Left renal cortex interstitium (tissue), 4 donors: ENCODE data around the gene ASPHD2. TPM values are rescaled to one million over a fixed set of nuclear protein-coding genes. Genes with fewer than 3 reads are reported as not detected.
"Not testable (repeated sequence)": the region's sequence is repeated elsewhere in the genome, so short reads cannot be mapped to it uniquely, and the experiment has no call there.

Source experiments
- DNase-seq, 4 donors: peaks; one replicate each; pipeline ENCODE4 v3.0.0-alpha.2; 2013; ENCODE audit warnings: low read depth in 4 of 4, low spot score in 2 of 4, missing footprints in 1 of 4
- polyA plus RNA-seq, 4 donors: library from polyadenylated mRNA; unstranded; fragments of 120-200 nt; gene quantifications; one replicate each; pipeline ENCODE4 v1.2.1, GENCODE V29; 2013; ENCODE audit not compliant: insufficient read length in 4 of 4

Gene ASPHD2
- polyA plus RNA-seq, 4 donors = 3.9 to 4.6 (median 4.2) TPM

- DNase-seq = no peak
These were observed 14.7 kb upstream of the ASPHD2 start for GRCh38 chr22:26414347-26414746.

GRCh38 chr22:26416256-26416655, 12.8 kb upstream of the ASPHD2 start:
- DNase-seq = no peak

DNA sequence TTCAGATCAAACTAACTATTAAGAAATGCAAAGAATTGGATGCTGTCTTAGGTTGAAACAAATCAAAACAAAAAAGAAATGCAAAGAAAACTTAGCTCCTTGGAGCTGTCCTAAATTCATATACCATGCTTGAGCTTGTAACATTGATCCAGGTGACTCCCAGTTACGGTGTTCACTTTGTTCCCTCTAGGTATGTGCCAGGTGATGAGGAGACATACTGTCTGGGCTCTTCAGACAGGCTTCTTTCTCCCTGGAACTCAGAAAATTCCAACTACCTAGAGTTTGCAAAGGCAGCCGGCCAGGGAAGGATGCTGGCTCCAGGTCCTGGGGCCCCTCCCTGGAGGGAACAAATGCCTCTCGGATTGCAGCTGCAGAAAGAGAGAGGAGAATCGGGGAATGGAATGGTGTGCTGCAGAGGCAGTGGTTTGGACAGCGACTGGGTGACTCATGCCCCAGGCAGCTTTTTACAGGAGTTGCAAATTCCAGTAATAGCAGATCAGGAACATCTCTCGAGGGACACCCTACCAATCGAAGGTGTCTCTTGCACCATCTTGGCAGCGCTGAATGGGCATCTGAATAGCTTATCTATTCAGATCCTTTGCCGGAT, 12.3 kb upstream of the ASPHD2 start:
- DNase-seq = no peak

- DNase-seq = no peak
These were observed 11.7 kb upstream of the ASPHD2 start for GRCh38 chr22:26417406-26417805.

GRCh38 chr22:26418620-26419019, 10.4 kb upstream of the ASPHD2 start:
- DNase-seq = no peak

- no peak for DNase-seq
These were observed 2.1 kb upstream of the ASPHD2 start for GRCh38 chr22:26426924-26427323.

DNA sequence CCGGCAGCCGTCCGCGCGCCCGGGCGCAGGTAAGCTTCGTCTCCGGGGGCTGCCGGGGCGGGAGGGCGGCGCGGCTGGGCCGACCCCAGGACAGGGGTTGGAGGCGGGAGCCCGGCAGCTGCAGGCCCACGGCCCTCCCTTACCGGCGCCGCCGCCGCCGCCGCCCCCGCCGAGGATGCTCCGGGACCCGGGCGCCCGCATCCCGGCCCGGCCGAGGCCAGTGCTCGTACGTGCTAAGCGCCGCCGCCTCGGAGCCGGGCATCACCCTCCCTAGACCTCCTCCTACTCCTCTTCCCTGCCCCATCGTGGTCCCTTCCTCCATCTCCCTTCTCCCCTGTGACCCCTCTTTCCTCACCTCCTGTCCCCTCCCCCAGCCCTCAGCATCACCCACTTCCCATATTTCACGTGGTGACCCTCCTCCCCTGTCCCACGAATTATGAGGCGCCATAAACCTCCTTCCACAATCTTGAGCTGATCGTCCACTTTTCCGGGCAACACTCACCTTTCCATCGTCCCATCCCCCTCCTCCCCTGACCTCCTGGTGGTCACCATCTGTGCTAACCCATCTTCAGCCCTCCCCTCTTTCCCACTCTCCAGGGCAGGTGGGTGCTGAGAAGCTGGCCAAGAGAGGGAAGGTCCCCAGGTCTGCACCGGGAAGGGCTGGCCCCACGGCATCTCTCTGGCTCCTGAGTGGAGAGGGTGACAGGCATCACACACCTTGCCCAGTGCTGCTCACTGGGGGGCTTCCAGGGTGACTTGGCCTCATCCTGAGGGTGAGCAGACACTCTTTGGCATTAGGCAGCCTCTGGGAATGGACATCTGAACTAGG, 612 bp downstream of the ASPHD2 start:
- DNase-seq = no peak

GRCh38 chr22:26430600-26430999, 1.5 kb downstream of the ASPHD2 start:
- no peak for DNase-seq

GRCh38 chr22:26431261-26431995, 2.4 kb downstream of the ASPHD2 start:
- no peak for DNase-seq

DNA sequence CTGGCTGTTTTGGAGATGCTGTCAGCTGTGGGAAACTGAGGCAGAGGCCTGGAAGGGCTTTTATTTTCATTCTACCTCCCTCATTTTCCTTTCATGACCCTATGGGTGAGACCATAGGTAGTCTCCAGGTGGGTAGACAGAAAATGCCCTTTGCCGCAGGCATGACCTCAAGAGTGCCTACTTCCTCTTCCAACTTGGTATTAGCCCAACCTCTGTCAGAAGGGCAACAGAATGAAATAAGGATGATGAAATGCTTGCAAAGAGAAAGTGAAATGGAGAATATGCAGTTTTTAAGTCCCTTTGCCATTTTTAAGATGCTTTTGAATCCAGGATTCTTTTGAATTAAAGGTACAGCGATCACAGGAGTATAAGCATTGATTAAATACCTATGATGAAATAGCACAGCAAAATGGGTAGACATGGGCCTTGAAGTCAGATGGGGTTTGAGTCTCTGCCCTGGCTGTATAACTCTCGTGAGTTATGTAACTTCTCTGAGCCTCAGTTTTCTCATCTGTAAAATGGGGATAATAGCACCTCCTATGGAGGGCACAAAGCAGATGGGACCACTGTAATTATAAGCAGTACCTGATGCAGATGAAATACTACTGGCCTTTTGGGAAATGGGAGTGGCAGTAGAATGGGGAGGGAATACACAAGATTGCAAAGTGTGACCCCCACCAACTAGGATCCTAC, 3.7 kb downstream of the ASPHD2 start:
- no peak for DNase-seq

DNA sequence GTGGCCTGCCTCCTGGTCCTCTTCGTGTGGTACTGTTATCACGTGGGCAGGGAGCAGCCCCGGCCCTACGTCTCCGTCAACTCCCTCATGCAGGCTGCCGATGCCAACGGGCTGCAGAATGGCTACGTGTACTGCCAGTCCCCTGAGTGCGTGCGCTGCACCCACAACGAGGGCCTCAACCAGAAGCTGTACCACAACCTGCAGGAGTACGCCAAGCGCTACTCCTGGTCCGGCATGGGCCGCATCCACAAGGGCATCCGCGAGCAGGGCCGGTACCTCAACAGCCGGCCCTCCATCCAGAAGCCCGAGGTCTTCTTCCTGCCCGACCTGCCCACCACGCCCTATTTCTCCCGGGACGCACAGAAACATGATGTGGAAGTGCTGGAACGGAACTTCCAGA, 4.7 kb downstream of the ASPHD2 start:
- no peak for DNase-seq

DNA sequence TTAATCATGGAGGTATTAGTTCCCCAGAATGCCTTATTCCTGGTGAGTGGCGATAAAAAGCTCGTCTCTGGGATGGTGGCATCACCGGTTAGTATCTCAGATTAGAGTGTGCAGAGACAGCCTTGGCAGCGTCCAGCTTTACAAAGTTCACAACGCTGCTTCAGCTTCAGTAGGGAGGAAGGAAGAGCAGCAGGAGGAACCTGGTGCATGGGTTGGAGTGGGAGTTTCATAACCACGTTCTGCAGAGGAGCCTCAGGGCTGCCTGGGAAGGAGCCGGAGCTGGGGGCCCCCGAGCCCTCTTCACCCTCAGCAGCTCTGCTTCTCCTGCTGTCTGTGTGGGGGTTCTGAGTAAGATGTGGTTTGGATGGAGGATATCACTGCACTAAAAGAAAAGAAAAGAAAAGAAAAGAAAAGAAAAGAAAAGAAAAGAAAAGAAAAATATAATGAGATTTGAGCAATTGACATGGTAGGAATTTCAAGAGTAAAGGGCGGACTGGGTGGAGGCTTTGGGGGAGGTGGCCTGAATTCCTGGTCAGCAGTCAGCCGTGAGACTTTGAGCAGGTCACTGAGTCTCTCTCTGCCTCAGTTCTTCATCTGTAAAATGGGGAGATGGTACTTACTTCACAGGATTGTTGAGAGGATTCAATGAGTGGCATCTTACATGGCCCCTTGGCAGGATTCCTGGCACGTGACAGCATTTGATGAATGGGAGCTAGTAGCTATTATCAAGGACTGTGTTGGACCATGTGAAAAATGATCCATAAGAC, 6.5 kb downstream of the ASPHD2 start:
- DNase-seq = no peak

DNA sequence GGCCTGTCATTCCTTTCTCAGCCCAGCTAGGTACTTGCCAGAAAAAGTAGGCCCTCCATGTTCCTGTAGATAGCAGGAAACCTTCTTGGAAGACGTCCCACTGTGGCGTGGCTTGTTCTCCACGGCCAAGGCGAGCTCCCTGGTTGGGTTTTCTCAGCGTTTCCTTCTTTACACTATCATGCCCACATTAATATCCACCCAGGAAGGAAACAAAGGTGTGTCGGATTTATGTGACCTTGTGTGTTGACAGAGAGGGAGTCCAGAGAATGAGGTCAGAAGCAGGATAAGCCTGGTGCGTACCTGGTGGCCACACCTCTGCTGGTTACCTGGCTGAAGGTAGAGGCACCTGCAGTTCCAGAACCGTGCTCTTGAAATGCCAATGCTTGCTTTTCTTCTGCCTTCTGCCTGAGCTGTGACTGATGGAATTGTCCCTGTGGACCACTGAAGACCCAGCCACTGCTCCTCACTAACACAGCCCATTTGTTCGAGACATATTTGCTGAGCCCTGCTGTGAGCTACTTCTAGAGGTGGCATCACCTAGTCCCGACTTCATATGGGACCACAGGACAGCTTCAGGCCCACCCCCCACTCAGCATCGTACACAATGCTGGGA, 7.9 kb downstream of the ASPHD2 start:
- no peak for DNase-seq

GRCh38 chr22:26437694-26438392, 8.8 kb downstream of the ASPHD2 start:
- DNase-seq = no peak

DNA sequence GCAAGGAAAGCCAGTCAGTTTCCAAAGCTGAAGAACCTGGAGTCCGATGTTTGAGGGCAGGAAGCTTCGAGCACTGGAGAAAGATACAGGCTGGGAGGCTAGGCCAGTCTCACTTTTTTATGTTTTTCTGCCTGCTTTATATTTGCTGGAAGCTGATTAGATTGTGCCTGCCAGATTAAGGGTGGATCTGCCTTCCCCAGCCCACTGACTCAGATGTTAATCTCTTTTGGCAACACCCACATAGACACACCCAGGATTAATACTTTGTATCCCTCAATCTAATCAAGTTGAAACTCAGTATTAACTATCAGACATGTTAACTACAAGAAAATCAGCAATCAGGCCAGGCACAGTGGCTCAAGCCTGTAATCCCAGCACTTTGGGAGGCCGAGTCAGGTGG, 9.7 kb downstream of the ASPHD2 start:
- not testable (repeated sequence) for DNase-seq

DNA sequence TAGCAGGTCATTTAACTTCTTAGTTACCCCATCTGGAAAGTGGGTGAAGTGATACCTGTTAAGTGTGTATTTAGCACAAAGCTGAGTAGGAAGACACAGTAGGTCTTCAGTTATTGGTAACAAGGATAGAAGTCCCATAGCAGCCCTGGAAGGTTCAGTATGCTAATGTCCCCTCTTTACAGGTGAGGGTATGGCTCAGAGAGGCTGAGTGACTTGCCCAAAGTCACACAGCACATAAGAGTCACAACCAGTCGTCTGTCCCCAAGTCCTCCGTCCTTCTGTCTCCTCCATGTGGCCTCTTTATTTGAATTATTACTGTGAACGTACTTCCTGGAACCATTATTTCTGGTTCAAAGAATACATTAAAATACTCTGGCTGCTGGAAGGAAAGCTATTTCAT, 10.5 kb downstream of the ASPHD2 start:
- no peak for DNase-seq

GRCh38 chr22:26442086-26442756, 13.2 kb downstream of the ASPHD2 start:
- no peak for DNase-seq

DNA sequence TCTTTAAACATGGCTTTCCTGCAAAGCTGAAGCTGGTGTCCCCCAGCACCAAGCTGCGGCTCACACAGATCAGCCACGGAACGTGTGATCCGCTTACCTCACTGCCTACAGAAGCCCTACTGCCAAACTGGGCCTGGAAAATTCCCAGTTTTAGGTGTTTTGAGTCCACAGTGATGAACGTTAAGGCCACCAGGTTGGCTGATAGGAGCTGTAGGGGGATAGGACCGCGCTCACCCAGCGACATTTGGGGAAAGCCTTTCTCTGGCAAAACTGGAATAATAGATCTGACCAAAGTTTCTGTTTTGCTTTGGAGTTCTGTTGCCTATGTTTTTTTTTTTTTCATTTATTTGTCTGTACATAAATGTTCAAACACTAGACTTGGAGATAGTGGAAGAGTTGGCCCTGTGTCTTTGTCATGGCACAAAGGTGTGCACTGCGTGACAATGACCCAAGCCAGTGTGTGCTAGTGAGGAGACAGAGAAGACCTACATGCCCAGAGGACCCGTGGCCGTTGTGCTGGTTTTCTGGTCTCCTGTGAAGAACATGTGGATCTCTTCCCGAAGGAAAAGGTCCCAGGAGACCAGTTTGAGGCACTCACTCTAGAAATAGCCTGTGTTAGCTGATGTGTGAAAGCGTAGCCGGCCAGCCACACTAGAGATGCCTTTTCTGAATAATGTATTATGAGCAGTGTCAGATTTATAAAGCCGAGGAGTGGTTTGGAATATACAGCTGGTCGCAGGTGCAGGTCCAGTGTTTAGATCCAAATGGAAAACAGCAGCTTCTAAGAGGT, 15.0 kb downstream of the ASPHD2 start:
- DNase-seq = no peak
